Activated naive CD4-positive, alpha-beta T cell treated with anti-CD3 and anti-CD28 coated beads, Interleukin-2, amount 50 U/mL, for 16 hours (primary cell): ENCODE measurements around the gene GPR78.
"Not testable (repeated sequence)": the region's sequence is repeated elsewhere in the genome, so short reads cannot be mapped to it uniquely, and the experiment has no call there.

ENCODE experiments used
- DNase-seq: peaks from one replicate; pipeline ENCODE4 v3.0.0-alpha.2; 2020

GPR78 gene

DNA sequence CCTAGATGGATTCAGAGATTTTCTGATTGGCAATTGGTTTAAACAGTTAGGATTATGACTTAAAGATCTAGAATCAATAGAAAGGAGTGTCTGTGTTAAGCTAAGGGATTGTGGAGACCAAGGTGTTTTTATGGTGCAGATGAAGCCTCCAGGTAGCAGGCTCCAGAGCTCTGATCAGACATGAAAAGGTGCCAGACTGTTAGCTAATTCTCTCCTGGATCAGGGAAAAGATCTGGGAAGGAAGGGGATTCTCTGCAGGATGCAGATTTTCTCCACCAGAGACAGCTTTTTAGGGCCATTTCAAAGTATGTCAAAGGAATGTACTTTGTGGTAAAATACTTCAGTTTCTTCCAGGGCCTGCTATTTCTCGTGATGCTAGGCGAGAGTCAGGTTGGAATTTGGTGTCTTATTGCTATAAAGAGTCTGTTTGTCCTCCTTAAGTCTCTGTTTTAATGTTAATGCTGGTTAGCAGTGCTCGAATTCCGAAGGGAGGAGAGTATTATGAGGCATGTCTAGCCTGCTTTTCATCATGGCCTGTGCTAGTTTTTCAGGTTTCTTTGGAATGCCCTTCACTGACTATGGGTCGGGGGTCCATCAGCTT is 12.0 kb upstream of the GPR78 start:
- no peak for DNase-seq

DNA sequence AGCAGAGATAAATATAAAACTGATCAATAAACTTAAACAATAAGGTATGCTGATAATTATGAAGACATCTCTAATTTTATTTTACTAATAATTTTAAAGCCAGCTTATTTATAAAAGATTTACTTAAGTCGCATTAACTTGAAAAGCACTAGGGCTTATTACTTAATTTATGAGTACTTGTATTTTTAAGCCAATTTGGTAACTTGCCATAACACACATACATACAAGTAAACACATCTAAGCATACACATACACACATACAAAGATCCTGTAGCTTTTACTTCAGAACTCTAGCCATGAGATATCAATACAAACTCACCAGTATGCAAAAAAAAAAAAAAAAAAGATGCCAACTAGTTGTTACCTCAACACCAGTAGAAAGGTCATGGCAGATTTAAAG is 10.0 kb upstream of the GPR78 start:
- no peak for DNase-seq

DNA sequence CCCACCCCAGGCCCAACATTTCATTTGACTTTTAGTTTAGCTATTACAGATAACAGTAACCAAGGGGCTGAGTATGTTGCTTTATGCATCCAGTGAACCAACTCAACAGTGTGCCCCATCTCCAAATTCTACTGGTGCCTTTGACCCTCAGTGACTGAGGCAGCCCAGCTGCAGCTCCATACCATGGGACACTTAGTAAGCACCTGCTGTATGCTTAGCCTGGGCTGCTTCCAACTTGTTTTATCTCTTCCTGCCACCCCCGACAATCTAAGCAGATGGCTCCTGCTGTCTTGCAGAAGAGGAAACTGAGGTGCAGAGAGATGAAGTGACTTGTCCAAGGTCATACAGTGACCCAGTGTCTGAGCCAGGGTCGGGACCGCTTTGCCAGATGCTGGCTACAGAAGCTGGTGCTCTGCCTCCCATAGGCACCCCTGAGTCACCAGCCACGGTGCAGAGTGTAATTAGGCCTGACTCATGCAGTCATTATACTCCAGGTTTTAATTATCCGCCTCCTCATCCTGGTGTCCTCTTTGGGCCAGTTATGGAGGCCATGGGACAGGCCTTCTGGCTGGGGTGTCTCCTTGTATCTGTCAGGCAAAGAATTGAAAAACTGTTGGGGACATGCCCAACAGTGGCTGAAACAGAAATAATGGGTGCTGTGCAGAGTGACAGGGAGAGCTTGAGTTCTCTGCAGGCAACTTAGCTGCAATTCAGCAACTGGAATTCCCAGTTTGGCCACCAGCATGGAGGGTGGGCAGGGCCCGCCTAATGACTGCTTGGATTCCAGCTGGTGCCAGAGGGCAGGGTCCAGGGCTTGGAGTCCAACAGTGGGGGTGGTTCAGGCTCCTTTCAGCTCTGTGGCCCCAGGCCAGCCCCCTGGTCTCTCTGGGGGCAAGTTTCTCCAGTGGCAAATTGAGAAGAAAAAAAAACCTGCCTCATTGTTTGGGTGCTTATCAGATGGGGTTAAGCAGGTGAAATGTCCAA is 8.2 kb upstream of the GPR78 start:
- DNase-seq: no peak

DNA sequence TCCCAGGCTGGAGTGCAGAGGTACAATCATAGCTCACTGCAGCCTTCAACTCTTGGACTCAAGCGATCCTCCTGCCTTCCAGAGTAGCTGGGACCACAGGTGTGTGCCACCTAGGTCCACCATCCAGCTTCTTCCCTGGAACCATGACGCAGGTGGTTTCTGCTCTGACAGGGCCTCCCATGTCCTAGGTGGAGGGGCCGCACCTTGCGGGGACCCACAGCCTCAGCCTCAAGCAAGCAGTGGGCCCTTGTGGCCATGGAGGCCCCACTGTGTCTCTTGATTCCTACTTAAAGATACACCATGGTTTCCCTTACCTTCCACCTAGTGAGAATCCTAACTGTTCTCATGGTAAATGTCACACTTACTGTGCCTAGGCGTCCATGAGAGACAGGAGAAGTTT is 6.9 kb upstream of the GPR78 start:
- DNase-seq: no peak

DNA sequence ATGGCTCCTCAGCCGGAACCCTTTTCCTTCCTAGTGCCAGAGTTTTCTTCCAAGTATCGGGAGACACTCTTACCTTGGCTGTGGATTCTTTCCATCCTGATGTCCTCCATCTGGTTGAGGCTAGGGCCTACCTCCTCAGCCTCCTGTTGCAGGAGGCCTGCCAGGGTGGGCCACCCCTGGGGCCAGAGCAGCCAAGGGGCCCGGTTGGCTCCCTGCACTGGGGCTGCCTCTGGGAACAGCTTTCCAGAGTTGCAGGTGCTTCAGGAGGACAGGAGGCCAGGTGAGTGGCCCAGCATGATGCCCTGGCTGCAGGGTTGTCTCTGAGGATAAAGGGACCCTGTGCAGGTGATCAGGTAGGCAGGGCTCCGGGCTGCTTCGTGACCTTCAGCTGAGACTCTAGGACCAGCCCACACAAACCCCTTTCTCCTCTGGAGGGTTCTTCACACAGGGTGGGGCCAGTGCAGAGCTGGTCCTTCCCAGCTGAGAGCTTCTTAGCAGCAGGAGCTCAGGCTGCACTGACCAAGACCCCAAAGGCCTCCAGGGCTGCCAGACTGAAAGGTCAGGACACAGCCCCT is 5.3 kb upstream of the GPR78 start:
- no peak for DNase-seq

DNA sequence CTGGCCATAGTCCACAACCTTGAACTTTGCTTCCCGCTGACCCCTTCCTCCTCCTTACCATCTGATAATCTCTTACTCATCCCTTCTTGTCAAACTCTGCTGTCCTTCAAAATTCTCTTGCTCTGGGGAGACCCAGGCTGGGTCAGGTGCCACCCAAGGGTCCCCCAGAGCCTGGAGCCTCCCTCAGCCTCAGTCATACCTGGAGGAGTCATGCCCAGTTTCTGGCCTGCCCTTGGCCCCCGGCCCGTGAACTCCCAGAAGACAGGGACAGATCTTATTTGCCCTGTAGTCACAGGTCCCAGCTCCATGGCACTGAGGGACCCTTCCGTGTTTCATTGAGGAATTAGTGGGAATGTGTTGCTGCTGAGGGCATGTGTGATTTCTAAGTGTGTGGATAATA is 4.7 kb upstream of the GPR78 start:
- no peak for DNase-seq

DNA sequence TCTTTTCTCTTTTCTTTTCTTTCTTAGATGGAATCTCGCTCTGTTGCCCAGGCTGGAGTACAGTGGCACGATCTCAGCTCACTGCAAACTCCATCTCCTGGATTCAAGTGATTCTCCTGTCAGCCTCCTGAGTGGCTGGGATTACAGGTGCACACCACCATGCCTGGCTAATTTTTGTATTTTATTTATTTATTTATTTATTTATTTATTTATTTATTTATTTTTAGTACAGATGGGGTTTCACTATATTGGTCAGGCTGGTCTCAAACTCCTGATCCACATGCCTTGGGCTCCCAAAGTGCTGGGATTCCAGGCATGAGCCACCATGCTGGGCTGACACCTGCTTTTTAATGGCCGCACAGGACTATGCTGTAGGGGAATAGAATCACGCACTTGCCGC is 3.6 kb upstream of the GPR78 start:
- DNase-seq: not testable (repeated sequence)

DNA sequence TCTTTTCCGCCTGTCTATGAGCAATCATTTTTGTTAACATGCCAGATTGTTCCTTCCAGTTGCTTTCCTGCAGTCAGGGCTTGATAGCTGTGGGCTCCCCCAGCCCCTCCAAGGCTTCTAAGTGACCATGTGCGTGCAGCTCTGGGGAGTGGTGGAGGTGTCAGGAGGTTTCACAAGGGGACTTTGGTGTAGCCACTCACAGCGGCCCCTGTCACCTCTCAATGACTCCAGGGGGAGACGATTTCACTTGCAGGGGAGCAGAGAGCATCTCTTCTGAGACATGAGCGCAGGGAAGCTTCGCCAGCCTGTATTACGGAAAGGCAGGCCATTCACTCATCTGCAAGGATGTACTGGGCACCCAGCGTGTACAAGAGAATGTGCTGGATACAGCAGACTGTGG is 3.1 kb upstream of the GPR78 start:
- DNase-seq: no peak

DNA sequence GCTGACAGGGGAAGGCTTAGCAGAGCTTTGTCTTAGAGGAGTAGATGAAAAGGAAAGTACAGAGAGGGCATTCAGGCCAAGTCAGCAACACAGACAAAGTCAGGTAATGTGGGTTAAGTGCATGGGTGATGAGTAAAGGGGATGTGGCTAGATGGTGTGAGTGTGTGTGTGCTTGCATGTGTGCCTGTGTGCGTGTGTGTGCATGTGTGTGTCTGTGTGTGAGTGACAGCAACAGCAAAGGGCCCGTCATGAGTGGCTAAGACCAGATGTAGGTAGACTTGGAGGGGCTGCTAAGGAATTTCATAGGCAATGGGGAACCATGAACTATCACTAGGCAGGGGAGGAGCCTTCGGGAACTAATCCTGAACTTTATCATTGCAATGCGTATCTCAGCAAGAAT is 2.2 kb upstream of the GPR78 start:
- DNase-seq: no peak

DNA sequence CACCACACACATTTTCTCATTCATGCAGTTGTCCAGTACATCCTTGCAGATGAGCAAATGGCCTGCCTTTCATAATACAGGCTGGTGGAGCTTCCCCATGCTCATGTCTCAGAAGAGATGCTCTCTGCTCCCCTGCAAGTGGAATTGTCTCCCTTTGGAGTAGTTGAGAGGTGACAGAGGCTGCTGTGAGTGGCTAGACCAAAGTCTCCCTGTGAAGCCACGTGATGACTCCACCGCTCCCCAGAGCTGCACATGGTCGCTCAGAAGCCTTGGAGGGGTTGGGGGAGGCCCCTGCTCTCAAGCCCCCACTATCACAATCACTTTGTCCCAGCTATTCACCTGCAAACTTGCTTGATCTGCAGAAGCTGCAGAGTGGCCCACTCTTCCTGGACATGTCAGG is 1.5 kb upstream of the GPR78 start:
- no peak for DNase-seq

DNA sequence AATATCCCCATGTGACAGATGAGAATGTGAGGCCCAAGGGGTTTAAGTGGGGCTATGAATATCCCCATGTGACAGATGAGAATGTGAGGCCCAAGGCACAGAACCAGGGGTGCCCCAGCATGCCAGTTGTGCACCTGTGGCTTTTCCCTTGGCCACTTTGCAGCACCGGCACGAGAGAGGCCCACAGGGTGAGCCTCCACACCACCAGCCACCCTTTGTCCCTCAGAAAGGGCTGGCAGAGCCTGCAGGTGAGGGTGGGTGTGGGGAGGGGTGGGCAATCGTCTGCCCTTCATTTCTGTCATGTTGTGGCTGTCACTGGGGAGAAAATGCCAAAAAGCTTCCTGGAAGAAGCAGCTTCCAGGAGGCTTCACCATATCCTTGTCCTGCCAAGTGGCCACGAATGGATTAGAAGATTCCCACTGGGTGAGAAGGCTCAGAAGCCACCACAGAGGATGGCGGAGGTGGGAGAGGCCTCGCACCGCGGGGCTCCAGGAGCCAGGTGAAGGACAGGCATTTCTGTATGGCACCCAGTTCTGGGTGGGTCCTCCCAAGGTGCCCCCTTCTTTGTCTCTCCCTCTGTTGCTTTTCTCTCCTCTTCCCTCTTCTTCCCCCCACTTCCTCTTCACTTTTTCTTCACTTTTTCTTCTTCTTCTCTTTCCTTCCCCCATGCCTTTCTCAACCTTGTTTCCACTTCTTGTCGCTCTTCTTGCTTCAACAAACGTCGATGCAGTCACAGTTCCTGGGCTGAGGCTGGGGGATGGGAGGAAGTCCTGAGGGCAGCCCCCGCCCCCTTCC is 469 bp upstream of the GPR78 start:
- no peak for DNase-seq

DNA sequence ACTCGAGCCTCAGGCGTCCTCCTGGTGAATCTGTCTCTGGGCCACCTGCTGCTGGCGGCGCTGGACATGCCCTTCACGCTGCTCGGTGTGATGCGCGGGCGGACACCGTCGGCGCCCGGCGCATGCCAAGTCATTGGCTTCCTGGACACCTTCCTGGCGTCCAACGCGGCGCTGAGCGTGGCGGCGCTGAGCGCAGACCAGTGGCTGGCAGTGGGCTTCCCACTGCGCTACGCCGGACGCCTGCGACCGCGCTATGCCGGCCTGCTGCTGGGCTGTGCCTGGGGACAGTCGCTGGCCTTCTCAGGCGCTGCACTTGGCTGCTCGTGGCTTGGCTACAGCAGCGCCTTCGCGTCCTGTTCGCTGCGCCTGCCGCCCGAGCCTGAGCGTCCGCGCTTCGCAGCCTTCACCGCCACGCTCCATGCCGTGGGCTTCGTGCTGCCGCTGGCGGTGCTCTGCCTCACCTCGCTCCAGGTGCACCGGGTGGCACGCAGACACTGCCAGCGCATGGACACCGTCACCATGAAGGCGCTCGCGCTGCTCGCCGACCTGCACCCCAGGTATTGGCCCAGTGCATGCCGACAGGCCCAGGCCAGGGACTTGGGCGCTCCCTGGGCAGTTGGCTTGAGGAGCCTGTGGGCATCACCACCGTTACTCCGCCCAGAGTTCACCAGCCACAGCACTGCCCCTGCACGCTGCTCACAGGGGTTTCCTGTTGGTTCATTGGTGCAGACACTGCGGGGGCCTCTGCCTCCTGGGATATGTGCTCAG is 1.1 kb downstream of the GPR78 start:
- DNase-seq: no peak

DNA sequence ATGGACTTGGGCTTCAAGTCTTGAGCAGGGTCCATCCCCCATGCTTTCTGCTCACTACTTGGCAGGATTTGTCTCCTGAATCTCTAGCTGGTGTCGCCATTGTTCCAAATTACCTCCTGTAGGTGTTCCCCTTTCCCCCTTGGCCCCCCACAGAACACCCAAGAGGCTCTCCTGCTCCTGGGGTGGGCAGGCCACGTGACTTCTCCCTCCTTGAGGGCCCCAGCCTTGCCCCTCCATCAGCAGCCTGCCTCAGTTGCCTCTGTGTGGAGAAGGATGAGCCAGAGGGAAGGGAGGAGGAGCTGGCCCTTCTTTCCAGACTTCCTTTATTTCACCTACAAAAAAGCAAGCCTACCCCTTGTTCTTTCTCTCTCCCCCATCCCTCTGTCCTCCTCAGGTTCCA is 1.8 kb downstream of the GPR78 start:
- DNase-seq: no peak

DNA sequence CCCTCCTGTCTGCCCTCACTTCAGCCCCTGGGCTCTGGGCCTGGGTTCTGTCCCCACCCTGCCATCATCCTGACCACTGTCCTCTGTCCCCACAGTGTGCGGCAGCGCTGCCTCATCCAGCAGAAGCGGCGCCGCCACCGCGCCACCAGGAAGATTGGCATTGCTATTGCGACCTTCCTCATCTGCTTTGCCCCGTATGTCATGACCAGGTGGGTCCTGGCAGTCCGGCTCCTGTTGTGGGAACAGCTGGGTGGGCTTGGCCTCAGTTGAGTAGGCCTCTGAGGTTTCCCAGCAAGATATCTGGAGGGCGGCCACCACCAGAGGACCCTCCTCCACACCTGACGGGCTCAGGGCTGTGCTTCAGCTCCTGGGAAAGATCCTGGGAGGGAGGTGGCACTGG is 2.2 kb downstream of the GPR78 start:
- no peak for DNase-seq

DNA sequence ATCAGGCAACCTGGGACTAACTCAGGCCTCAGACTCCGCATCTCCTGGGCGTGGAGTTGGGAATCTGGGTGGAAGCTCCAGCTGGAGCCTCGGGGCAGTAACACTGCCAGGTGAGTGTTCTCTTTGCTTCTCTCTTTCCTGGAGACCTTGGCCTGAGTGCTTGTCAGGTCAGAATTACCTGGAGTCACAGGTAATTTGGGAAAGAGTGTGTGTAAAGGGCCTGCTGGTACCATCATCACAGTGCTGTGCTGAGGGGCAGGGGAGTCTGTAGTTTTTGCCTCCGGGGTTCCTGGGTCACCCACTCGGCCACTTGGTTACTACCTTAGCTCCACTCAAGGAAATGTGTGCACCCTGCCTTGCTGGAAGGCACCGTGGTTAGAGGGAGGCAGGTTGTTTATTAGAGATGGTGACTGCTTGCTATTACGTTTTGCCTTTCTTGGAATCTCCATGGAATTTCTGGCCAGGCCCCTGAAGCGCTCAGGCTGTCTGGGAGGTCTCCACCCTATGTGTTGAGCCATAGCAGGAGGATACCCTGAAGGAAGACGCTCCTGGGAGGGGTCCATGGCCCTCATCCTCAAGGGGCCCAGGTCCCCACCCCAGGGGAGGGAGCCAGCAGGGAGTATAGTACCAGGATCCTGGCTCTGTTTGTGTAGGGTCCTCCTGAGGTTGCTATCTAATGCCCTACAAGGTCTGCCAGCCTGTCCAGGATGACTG is 2.9 kb downstream of the GPR78 start:
- no peak for DNase-seq

DNA sequence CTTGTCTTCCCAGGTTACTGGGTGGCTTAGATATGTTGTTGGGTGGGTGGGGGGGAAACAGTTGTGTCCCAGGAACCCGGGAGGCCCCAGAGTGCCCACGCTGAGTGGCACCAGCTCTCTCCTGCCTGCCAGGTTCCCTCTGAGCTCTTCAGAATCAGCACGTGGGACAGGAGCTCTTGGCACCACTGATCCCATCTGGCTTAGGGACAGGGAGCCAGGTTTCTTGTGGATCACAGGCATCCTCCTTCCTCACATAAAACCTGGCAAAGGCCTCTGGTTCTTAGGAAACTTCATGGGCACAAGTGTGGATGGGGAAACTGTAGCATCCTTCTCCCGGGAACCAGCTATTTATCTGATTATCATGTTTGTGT is 3.4 kb downstream of the GPR78 start:
- no peak for DNase-seq

DNA sequence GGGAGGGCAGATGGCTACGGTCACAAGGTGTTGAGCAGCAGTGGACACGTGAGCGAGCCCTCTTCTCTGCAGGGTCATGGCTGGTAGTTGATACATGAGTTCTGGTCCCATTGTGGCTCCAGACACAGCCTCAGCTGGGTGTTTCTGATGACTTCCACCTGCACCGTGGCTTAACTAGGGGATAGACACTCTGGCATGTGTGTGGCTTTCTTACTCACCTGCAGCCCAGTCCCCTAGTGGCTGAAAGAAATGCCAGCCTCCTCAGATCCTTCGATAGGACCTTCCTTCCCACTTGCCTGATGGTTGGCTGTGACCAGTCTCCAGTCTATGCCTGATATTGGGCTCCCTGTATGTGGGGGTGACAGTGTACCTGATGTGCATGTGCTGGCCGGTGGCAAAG is 5.0 kb downstream of the GPR78 start:
- DNase-seq: no peak

DNA sequence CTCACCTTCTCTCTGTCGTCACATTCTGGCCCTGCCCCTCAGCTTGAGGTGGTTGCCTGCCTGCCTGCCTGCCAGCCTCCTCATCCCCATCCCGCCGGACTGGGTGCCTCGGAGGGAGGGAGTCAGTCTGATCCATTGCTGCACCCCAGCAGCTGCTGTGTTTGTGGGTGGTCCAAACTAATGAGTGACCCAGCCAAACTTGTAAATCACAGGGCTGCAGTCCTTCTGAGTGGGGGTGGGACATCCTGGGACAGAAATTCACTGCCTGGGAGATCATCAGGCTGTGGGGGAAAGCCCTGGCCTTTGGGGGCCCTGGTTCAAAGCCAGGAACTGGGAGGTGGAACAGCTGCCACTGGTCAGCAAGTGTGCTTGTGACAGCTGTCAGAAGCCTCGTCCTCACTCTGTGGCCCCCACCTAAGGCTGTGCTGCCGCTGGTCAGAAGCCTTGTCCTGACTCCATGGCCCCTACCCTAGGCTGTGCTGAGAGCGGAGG is 5.6 kb downstream of the GPR78 start:
- no peak for DNase-seq

DNA sequence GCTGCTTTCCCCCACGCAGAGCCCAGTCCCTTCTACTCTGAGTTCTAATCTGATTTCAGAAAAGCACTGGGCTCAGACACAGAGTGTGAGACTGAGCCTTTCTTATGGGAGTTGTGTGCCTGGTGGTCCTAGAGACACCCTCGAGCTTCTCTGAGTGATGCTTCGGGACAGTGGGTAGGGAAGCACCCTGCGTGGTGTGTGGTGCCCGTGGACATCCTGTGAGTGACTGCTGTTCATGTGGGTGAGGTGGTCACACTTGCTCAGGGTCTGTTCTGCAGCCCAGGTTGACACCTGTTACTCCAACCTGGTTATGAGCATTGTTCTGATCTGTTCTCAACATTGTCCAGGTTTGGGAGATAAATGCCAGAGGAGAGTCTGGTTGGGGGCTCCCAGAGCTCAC is 6.1 kb downstream of the GPR78 start:
- no peak for DNase-seq

DNA sequence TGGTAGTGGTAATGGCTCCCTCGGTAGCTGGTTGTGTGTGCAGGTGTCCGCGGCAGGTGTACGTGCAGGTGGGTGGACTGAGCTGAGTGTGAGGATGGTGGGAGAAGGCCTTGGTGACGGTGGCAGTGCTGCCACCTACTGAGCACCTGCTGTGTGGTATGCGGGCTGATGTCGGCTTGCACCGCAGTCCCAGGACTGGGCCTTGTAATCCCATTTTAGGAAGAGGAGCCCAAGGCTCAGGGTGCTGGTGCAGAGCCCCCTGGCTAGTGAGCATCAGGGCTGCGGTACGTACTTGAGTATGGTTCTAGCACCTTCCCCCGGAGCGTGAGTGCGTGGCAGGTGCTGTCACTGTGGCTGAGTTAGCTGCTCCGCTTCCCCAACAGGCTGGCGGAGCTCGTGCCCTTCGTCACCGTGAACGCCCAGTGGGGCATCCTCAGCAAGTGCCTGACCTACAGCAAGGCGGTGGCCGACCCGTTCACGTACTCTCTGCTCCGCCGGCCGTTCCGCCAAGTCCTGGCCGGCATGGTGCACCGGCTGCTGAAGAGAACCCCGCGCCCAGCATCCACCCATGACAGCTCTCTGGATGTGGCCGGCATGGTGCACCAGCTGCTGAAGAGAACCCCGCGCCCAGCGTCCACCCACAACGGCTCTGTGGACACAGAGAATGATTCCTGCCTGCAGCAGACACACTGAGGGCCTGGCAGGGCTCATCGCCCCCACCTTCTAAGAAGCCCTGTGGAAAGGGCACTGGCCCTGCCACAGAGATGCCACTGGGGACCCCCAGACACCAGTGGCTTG is 6.7 kb downstream of the GPR78 start:
- DNase-seq: no peak
